WTC11 (cell line): Measurements from ENCODE around the gene SLC25A45.

Experiments used
- CBFB ChIP-seq: sonication (generic); formaldehyde crosslinking; IDR thresholded peaks from 2 replicates; pipeline ENCODE4 v1.8.1; 2022; ENCODE audit warnings: mild to moderate bottlenecking, low read depth, missing genetic modification reagents
- EMX1 ChIP-seq: fragments of 250-450 bp; sonication (Bioruptor Pico); IDR thresholded peaks from 2 replicates; pipeline ENCODE4 v1.8.0; 2021; ENCODE audit warnings: mild to moderate bottlenecking
- TF ChIP-seq, protein P1 (sequence below): fragments of 200-600 bp; IDR thresholded peaks from 2 replicates; pipeline ENCODE4 v1.8.0; 2022; ENCODE audit warnings: antibody characterized with exemption
- TF ChIP-seq, protein P2 (sequence below): sonication (generic); formaldehyde crosslinking; IDR thresholded peaks from 2 replicates; pipeline ENCODE4 v1.8.1; 2022; ENCODE audit warnings: low read depth, missing genetic modification reagents, borderline replicate concordance
- TF ChIP-seq, protein P3 (sequence below): sonication (generic); formaldehyde crosslinking; IDR thresholded peaks from 2 replicates; pipeline ENCODE4 v1.8.1; 2023; ENCODE audit warnings: mild to moderate bottlenecking, missing genetic modification reagents, moderate library complexity
- TF ChIP-seq, protein P4 (sequence below): sonication (generic); formaldehyde crosslinking; IDR thresholded peaks from 2 replicates; pipeline ENCODE4 v1.8.0; 2023; ENCODE audit warnings: missing genetic modification reagents, mild to moderate bottlenecking, borderline replicate concordance
- TF ChIP-seq, protein P5 (sequence below): sonication (generic); formaldehyde crosslinking; IDR thresholded peaks from 2 replicates; pipeline ENCODE4 v1.8.0; 2022; ENCODE audit warnings: mild to moderate bottlenecking, missing genetic modification reagents

DNA sequence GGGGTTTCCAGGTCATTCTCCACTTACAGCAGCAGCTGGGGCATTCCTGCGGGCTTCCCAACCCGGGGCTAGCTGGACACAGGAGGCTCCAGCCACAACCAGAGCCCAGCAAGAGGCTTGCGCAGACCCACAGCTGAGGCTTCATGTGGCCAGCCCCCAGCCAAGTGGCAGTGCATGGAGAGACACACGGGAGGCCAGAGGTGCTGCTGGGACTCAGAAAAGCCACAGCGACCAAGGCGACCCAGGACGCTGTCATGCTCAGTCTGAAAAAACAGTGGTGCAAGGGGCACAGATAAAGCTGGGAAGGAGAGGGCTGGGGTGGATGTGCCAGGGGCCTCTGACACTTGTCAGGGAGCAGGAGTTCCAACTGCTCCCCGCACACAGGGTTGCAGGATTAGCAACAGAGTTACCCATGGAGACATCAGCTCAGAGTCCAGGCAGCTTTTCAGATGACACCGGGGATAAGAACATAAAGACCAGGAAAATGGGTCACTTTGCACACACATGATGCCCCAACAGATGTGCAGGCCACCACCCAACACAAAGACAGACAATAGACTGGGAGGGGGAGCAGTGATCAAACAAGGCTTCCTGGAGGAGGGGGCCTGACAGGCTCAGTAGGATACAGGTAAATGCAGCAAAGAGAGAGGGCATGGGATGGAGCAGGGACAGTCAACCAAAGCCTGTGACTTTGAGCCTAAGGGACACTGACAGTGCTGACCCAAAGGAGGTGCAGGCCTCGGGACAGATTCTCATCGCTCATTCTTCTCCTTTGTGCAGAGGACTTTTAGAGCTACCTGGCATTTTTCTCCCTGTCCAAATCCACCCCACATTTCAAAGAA is 33.3 kb upstream of the SLC25A45 start:
- TF ChIP-seq, protein P1, sequence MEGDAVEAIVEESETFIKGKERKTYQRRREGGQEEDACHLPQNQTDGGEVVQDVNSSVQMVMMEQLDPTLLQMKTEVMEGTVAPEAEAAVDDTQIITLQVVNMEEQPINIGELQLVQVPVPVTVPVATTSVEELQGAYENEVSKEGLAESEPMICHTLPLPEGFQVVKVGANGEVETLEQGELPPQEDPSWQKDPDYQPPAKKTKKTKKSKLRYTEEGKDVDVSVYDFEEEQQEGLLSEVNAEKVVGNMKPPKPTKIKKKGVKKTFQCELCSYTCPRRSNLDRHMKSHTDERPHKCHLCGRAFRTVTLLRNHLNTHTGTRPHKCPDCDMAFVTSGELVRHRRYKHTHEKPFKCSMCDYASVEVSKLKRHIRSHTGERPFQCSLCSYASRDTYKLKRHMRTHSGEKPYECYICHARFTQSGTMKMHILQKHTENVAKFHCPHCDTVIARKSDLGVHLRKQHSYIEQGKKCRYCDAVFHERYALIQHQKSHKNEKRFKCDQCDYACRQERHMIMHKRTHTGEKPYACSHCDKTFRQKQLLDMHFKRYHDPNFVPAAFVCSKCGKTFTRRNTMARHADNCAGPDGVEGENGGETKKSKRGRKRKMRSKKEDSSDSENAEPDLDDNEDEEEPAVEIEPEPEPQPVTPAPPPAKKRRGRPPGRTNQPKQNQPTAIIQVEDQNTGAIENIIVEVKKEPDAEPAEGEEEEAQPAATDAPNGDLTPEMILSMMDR, result no peak
- TF ChIP-seq CBFB (no peak), EMX1 (0 out of 2 replicates have a peak, but pooled peaks have one; percentile 0)
- TF ChIP-seq, protein P2, sequence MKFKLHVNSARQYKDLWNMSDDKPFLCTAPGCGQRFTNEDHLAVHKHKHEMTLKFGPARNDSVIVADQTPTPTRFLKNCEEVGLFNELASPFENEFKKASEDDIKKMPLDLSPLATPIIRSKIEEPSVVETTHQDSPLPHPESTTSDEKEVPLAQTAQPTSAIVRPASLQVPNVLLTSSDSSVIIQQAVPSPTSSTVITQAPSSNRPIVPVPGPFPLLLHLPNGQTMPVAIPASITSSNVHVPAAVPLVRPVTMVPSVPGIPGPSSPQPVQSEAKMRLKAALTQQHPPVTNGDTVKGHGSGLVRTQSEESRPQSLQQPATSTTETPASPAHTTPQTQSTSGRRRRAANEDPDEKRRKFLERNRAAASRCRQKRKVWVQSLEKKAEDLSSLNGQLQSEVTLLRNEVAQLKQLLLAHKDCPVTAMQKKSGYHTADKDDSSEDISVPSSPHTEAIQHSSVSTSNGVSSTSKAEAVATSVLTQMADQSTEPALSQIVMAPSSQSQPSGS (CRISPR knock-in tag), result no peak
- TF ChIP-seq, protein P3, sequence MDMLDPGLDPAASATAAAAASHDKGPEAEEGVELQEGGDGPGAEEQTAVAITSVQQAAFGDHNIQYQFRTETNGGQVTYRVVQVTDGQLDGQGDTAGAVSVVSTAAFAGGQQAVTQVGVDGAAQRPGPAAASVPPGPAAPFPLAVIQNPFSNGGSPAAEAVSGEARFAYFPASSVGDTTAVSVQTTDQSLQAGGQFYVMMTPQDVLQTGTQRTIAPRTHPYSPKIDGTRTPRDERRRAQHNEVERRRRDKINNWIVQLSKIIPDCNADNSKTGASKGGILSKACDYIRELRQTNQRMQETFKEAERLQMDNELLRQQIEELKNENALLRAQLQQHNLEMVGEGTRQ (CRISPR knock-in tag), result no peak
- TF ChIP-seq, protein P4, sequence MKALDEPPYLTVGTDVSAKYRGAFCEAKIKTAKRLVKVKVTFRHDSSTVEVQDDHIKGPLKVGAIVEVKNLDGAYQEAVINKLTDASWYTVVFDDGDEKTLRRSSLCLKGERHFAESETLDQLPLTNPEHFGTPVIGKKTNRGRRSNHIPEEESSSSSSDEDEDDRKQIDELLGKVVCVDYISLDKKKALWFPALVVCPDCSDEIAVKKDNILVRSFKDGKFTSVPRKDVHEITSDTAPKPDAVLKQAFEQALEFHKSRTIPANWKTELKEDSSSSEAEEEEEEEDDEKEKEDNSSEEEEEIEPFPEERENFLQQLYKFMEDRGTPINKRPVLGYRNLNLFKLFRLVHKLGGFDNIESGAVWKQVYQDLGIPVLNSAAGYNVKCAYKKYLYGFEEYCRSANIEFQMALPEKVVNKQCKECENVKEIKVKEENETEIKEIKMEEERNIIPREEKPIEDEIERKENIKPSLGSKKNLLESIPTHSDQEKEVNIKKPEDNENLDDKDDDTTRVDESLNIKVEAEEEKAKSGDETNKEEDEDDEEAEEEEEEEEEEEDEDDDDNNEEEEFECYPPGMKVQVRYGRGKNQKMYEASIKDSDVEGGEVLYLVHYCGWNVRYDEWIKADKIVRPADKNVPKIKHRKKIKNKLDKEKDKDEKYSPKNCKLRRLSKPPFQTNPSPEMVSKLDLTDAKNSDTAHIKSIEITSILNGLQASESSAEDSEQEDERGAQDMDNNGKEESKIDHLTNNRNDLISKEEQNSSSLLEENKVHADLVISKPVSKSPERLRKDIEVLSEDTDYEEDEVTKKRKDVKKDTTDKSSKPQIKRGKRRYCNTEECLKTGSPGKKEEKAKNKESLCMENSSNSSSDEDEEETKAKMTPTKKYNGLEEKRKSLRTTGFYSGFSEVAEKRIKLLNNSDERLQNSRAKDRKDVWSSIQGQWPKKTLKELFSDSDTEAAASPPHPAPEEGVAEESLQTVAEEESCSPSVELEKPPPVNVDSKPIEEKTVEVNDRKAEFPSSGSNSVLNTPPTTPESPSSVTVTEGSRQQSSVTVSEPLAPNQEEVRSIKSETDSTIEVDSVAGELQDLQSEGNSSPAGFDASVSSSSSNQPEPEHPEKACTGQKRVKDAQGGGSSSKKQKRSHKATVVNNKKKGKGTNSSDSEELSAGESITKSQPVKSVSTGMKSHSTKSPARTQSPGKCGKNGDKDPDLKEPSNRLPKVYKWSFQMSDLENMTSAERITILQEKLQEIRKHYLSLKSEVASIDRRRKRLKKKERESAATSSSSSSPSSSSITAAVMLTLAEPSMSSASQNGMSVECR, result no peak
- TF ChIP-seq, protein P5, sequence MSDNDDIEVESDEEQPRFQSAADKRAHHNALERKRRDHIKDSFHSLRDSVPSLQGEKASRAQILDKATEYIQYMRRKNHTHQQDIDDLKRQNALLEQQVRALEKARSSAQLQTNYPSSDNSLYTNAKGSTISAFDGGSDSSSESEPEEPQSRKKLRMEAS (CRISPR knock-in tag), result no peak
